ENCODE data around the gene HRK.

GRCh38 chr12:116861320-116861719 lies 19.9 kb downstream of the HRK start:
- TF ChIP-seq CTCF (IDR thresholded peaks at IDR 0.05; ENCODE audit: low read depth, low read length): no peak
- no peak for TF ChIP-seq MYC (IDR thresholded peaks at IDR 0.05; ENCODE audit: low read depth, low read length)
- TF ChIP-seq POLR2A (IDR thresholded peaks at IDR 0.05; ENCODE audit: extremely low read depth, insufficient read length): no peak

All from NB4 (cell line).